IMR-90 (cell line): ENCODE results near the gene NAV1. TPM values are rescaled to one million over a fixed set of nuclear protein-coding genes. Genes with fewer than 3 reads are reported as not detected.

Experiments used
- ATAC-seq: fragments of 200-7000 bp; cut with Tn5 transposase; 2 replicates; pipeline ENCODE4 v1.9.1; 2020; ENCODE audit warnings: low read depth, mild to moderate bottlenecking, moderate library complexity
- BruUV-seq: library from RNA; stranded (reverse); fragments of 400-500 nt; replicated peaks from 2 replicates; lab custom pipeline; 2021; lab: Mats Ljungman, UMichigan
- CTCF ChIA-PET: fragments of 300-600 bp; formaldehyde crosslinking; extraction: SDS; loops from one replicate; lab custom pipeline; 2021; ENCODE audit warnings: antibody characterized with exemption; lab: Yijun Ruan, JAX
- POLR2A ChIA-PET: fragments of 300-600 bp; sonication (Branson Sonifier 250); formaldehyde crosslinking; loops from one replicate; lab custom pipeline; 2022; ENCODE audit warnings: antibody characterized with exemption; ENCODE audit not compliant: unreplicated experiment; lab: Charles Lee
- DNase-seq: peaks from one replicate; pipeline ENCODE4 v3.0.0; 2013
- H2AFZ ChIP-seq: replicated peaks from 2 replicates; pipeline ENCODE3; 2013; ENCODE audit warnings: low read length, mild to moderate bottlenecking; ENCODE audit not compliant: poor library complexity
- H2AK5ac ChIP-seq: 2 replicates; pipeline ENCODE4 v1.6.1; 2013; ENCODE audit warnings: low read depth, low read length, inconsistent platforms
- H2AK9ac ChIP-seq: replicated peaks from 2 replicates; pipeline ENCODE3; 2013; ENCODE audit warnings: mild to moderate bottlenecking, low read depth, low read length, moderate library complexity; ENCODE audit not compliant: poor library complexity
- H2BK120ac ChIP-seq: 2 replicates; pipeline ENCODE4 v1.6.1; 2013; ENCODE audit warnings: low read depth, low read length, inconsistent platforms
- H2BK15ac ChIP-seq: 3 replicates; pipeline ENCODE4 v1.6.1; 2013; ENCODE audit warnings: low read depth, low read length, inconsistent platforms
- H2BK20ac ChIP-seq: 2 replicates; pipeline ENCODE4 v1.6.1; 2013; ENCODE audit warnings: low read depth, mild to moderate bottlenecking, inconsistent platforms, low read length, moderate library complexity
- H2BK5ac ChIP-seq: 2 replicates; pipeline ENCODE4 v1.6.1; 2013; ENCODE audit warnings: mild to moderate bottlenecking, low read depth, low read length, inconsistent platforms; ENCODE audit not compliant: poor library complexity, severe bottlenecking
- H3K14ac ChIP-seq: replicated peaks from 2 replicates; pipeline ENCODE4 v1.6.1; 2013; ENCODE audit warnings: low read depth, low read length, inconsistent platforms
- H3K18ac ChIP-seq: 2 replicates; pipeline ENCODE4 v1.6.1; 2013; ENCODE audit warnings: low read depth, low read length, control low read depth
- H3K23ac ChIP-seq: 2 replicates; pipeline ENCODE4 v1.6.1; 2013; ENCODE audit warnings: low read depth, low read length, inconsistent platforms
- H3K27ac ChIP-seq: 2 replicates; pipeline ENCODE4 v1.5.1; 2013; ENCODE audit warnings: mild to moderate bottlenecking, control low read depth, low read length; ENCODE audit not compliant: insufficient read depth
- H3K27me3 ChIP-seq: 2 replicates; pipeline ENCODE4 v1.6.1; 2013; ENCODE audit warnings: low read length; ENCODE audit not compliant: control insufficient read depth, insufficient read depth
- H3K36me3 ChIP-seq: 2 replicates; pipeline ENCODE4 v1.6.1; 2013; ENCODE audit warnings: low read length, mixed read lengths; ENCODE audit not compliant: control insufficient read depth, insufficient read depth
- H3K4ac ChIP-seq: 2 replicates; pipeline ENCODE4 v1.6.1; 2013; ENCODE audit warnings: low read depth, low read length, inconsistent platforms
- H3K4me1 ChIP-seq: 2 replicates; pipeline ENCODE4 v1.6.1; 2013; ENCODE audit warnings: low read length, mixed read lengths; ENCODE audit not compliant: control insufficient read depth, insufficient read depth
- H3K4me2 ChIP-seq: 2 replicates; pipeline ENCODE4 v1.6.1; 2013; ENCODE audit warnings: low read depth, mild to moderate bottlenecking, control low read depth, low read length, moderate library complexity
- H3K4me3 ChIP-seq: 2 replicates; pipeline ENCODE4 v1.5.1; 2013; ENCODE audit warnings: low read depth, mild to moderate bottlenecking, control low read depth, low read length, moderate library complexity; ENCODE audit not compliant: insufficient read depth
- H3K56ac ChIP-seq: 2 replicates; pipeline ENCODE4 v1.6.1; 2013; ENCODE audit warnings: low read length, inconsistent platforms; ENCODE audit not compliant: insufficient read depth; ENCODE audit errors: extremely low read depth
- H3K79me1 ChIP-seq, 2 experiments: 2 replicates each; pipeline ENCODE4 v1.6.1; 2013; ENCODE audit warnings: low read length in 2 of 2, inconsistent platforms in 1 of 2, low read depth in 1 of 2
- H3K9ac ChIP-seq: 2 replicates; pipeline ENCODE4 v1.6.1; 2013; ENCODE audit warnings: low read depth, low read length, control low read depth
- H3K9me1 ChIP-seq: 2 replicates; pipeline ENCODE4 v1.6.1; 2013; ENCODE audit warnings: low read length, inconsistent platforms; ENCODE audit not compliant: insufficient read depth
- H3K9me3 ChIP-seq: 2 replicates; pipeline ENCODE4 v1.6.1; 2013; ENCODE audit warnings: low read length; ENCODE audit not compliant: control insufficient read depth, insufficient read depth
- H4K20me1 ChIP-seq: 2 replicates; pipeline ENCODE4 v1.6.1; 2013; ENCODE audit warnings: low read length, inconsistent platforms; ENCODE audit not compliant: insufficient read depth
- H4K5ac ChIP-seq: 2 replicates; pipeline ENCODE4 v1.6.1; 2013; ENCODE audit warnings: mild to moderate bottlenecking, low read depth, low read length, control low read depth
- H4K8ac ChIP-seq, 2 experiments: 2 replicates each; pipeline ENCODE4 v1.6.1; 2013; ENCODE audit warnings: low read depth in 2 of 2, low read length in 2 of 2, control low read depth in 1 of 2, inconsistent platforms in 1 of 2
- H4K91ac ChIP-seq: 2 replicates; pipeline ENCODE4 v1.6.1; 2013; ENCODE audit warnings: low read depth, low read length, inconsistent platforms; ENCODE audit not compliant: insufficient read depth
- BHLHE40 ChIP-seq: fragments of 150-350 bp; IDR thresholded peaks from 2 replicates; pipeline ENCODE4 v1.6.1; 2016; ENCODE audit warnings: mild to moderate bottlenecking, low read depth, low read length
- MAFK ChIP-seq: IDR thresholded peaks from 2 replicates; pipeline ENCODE4 v1.6.1; 2012; ENCODE audit warnings: low read depth, low read length, improper control_type of control experiment
- NFE2L2 ChIP-seq: fragments of 150-350 bp; IDR thresholded peaks from 2 replicates; pipeline ENCODE4 v1.6.1; 2016; ENCODE audit warnings: low read depth, mild to moderate bottlenecking, low read length
- RCOR1 ChIP-seq: IDR thresholded peaks from 2 replicates; pipeline ENCODE4 v1.6.1; 2012; ENCODE audit warnings: mild to moderate bottlenecking, low read length, improper control_type of control experiment; ENCODE audit not compliant: insufficient replicate concordance
- RFX5 ChIP-seq: IDR thresholded peaks from 2 replicates; pipeline ENCODE4 v1.8.0; 2012; ENCODE audit warnings: low read depth, mild to moderate bottlenecking, low read length, moderate library complexity
- SMC3 ChIP-seq: fragments of 150-350 bp; IDR thresholded peaks from 2 replicates; pipeline ENCODE4 v1.6.1; 2016; ENCODE audit warnings: low read depth, mild to moderate bottlenecking, antibody characterized with exemption, low read length, moderate library complexity
- WGBS, 2 experiments: methylation state at CpG; one replicate each; pipeline versions ENCODE4 v1.1.5 to v1.1.7; 2013; ENCODE audit warnings: missing lambda C conversion rate in 2 of 2; ENCODE audit not compliant: insufficient read length in 1 of 2; ENCODE audit errors: extremely low coverage in 2 of 2; 5-methylcytosine and 5-hydroxymethylcytosine counted together
- dilution Hi-C: fragments of 300-500 bp; cut with HindIII; formaldehyde crosslinking; loops from one replicate; pipeline ENCODE4 v1.14.3; 2018; ENCODE audit warnings: low sequenced_read_pairs; ENCODE audit not compliant: unreplicated experiment
- in situ Hi-C: fragments of 300-500 bp; cut with MboI; formaldehyde crosslinking; loops from 3 replicates; pipeline ENCODE4 v1.14.3; 2019; ENCODE audit warnings: low sequenced_read_pairs, inconsistent platforms, mixed read lengths
- intact Hi-C: fragments of 100-400 bp; cut with micrococcal nuclease; formaldehyde crosslinking; loops from 2 replicates; pipeline ENCODE4 v1.10.0; 2022
- polyA plus RNA-seq, 3 experiments: library from polyadenylated mRNA; depleted of rRNA; stranded (reverse); fragments of >200 nt; gene quantifications; 2 replicates each; pipeline ENCODE4 v1.2.3, GENCODE V29; 2012; ENCODE audit warnings: low replicate concordance in 1 of 3
- total RNA-seq: library from RNA; depleted of rRNA; stranded (reverse); fragments of >200 nt; gene quantifications from 2 replicates; pipeline ENCODE4 v1.2.3, GENCODE V29; 2012

Gene NAV1
- total and polyA plus RNA-seq, 2 of the 4 experiments (the other 2 are of a cell fraction) = 14.0 to 23.1 TPM

- TF ChIP-seq RCOR1 (no peak), SMC3 (0 out of 2 replicates have a peak, but pooled peaks have one; percentile 10), MAFK (no peak)
Measured at GRCh38 chr1:201506557-201507359, 32.2 kb upstream of the NAV1 start, which contains the start of gene CSRP1 (continued).

- Histone ChIP-seq H3K23ac (peak overlapping the region; percentile 86), H3K4ac (peak overlapping the region; percentile 91), H2BK120ac (peak overlapping the region; percentile 91), H3K4me3 (peak overlapping the region; percentile 30), H2BK20ac (peak overlapping the region; percentile 30), H4K20me1 (peaks cover 18% of the 10 kb centered on the region), H3K27me3 (no peaks in the 10 kb centered on the region), H3K9ac (peak overlapping the region; percentile 71), H3K36me3 (peaks cover 5% of the 10 kb centered on the region), H2BK5ac (peak overlapping the region; percentile 68), H2AFZ (peak overlapping the region; percentile 86), H3K4me2 (peak overlapping the region; percentile 72), H3K9me3 (no peaks in the 10 kb centered on the region), H3K18ac (peak overlapping the region; percentile 83), H3K14ac (peak overlapping the region; percentile 92), H2BK15ac (peak overlapping the region; percentile 93), H3K4me1 (peaks cover 32% of the 10 kb centered on the region), H3K79me1 (peaks cover 7 to 31% of the 10 kb centered on the region in 2 experiments; a peak in 2 of 4 replicates), H3K27ac (peak overlapping the region; percentile 92), H4K8ac (peak overlapping the region; percentile 94 to 96), H3K56ac (peak overlapping the region; percentile 67), H4K5ac (peak overlapping the region; percentile 83), H2AK9ac (peak overlapping the region; percentile 95), H2AK5ac (peak overlapping the region; percentile 98), H3K9me1 (peaks cover 23% of the 10 kb centered on the region), H4K91ac (peak overlapping the region; percentile 95)
- no TSS peak for BruUV-seq
- dilution Hi-C loops = no loop called here
- in situ Hi-C loops = no loop called here
- TF ChIP-seq BHLHE40 (peak; percentile 45; the same call in 1 of the 2 replicates), MAFK (no peak), NFE2L2 (no peak), RFX5 (no peak)
- WGBS, 2 experiments = 12% methylated on average over 6 of the region's 11 CpGs; no CpG with 5 or more reads in 1 of the 2 experiments
- POLR2A ChIA-PET = interaction anchor here (0.8 kb wide), 1 partner anchor 38 kb away, joined by 3 read pairs; the partner anchor contains the start of gene PHLDA3
- DNase-seq (no peak), ATAC-seq (no peak)
- intact Hi-C loops = loop anchor here (5.0 kb wide), 1 partner anchor 40 kb away; the partner anchor contains the start of gene PHLDA3
- CTCF ChIA-PET = no interaction called here
Measured at GRCh38 chr1:201507360-201507675, 31.6 kb upstream of the NAV1 start.
